ENCODE results near the gene TMEM81. TPM values are rescaled to one million over a fixed set of nuclear protein-coding genes. Genes with fewer than 3 reads are reported as not detected.

TMEM81 gene
- total and polyA plus RNA-seq, 10 of the 15 experiments (the other 5 are each of a cell fraction or from before 2014, with no cell fraction given): 0.62 to 2.2 (median 1.1) TPM

GRCh38 chr1:205121660-205122488, 37.6 kb upstream of the TMEM81 start, which contains the start of gene RBBP5 (continued):
- TF ChIP-seq FOXM1 (IDR thresholded peaks at IDR 0.05; ENCODE audit: low read depth, low read length) (peak; percentile 96), MEF2B (IDR thresholded peaks at IDR 0.05; ENCODE audit: partially characterized antibody, poor library complexity, severe bottlenecking) (peak; percentile 69), BCL3 (IDR thresholded peaks at IDR 0.05; ENCODE audit: borderline replicate concordance, insufficient read depth, low read depth, low read length, poor library complexity, severe bottlenecking) (no peak), PRDM15 (CRISPR knock-in tag; IDR thresholded peaks at IDR 0.05) (no peak), TARDBP (IDR thresholded peaks at IDR 0.05; ENCODE audit: borderline replicate concordance) (peak; percentile 92), SUZ12 (IDR thresholded peaks at IDR 0.05; ENCODE audit: unreplicated experiment) (no peak), ZNF274 (IDR thresholded peaks at IDR 0.05; ENCODE audit: insufficient read depth, insufficient read length) (no peak), E4F1 (IDR thresholded peaks at IDR 0.05; ENCODE audit: borderline replicate concordance, partially characterized antibody) (peak; percentile 88), NR2C1 (IDR thresholded peaks at IDR 0.05) (peak; percentile 86), CBX3 (IDR thresholded peaks at IDR 0.05; ENCODE audit: borderline replicate concordance, low read depth) (no peak), NKRF (conservative IDR thresholded peaks at IDR 0.05) (peak; percentile 85), RFX5 (IDR thresholded peaks at IDR 0.05; ENCODE audit: low read depth, low read length) (0 out of 2 replicates have a peak, but pooled peaks have one; percentile 8), SPI1 (IDR thresholded peaks at IDR 0.05; ENCODE audit: borderline replicate concordance, insufficient read depth, low read depth, low read length) (peak; percentile 80), IRF5 (IDR thresholded peaks at IDR 0.05; ENCODE audit: borderline replicate concordance) (peak; percentile 99)

All from GM12878 (cell line).